HG03139 (cell line): ENCODE results near the gene PTPRT.

ENCODE experiments used
- ATAC-seq: cut with Tn5 transposase; IDR thresholded peaks from one replicate; pipeline ENCODE4 v1.9.1; 2021; ENCODE audit not compliant: unreplicated experiment

PTPRT gene

GRCh38 chr20:42978184-42978974 lies 211.3 kb downstream of the PTPRT start:
- ATAC-seq = no peak

DNA sequence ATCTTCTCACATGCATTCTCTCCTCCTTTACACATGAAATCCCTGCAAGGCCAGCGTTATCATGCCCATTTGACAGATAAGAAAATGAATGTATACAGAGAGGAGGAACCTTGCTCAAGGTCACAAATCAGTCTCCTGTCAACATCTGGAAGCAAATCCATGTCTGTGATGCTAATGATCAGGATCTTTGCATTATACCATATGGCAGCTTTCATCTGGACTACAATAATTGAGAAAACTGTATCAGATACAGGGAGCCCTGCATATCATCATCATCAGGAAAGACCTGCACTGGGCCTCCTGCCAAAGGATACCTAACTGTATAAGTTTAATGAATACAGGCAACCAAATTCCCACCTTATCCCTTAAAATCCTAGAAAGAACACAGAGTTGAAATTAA lies 213.7 kb downstream of the PTPRT start:
- no peak for ATAC-seq

- no peak for ATAC-seq
These were observed 215.4 kb downstream of the PTPRT start for GRCh38 chr20:42974347-42974746.

- no peak for ATAC-seq
These were observed 217.1 kb downstream of the PTPRT start for GRCh38 chr20:42972591-42972990.

GRCh38 chr20:42968746-42969145 lies 221.0 kb downstream of the PTPRT start:
- ATAC-seq = no peak

DNA sequence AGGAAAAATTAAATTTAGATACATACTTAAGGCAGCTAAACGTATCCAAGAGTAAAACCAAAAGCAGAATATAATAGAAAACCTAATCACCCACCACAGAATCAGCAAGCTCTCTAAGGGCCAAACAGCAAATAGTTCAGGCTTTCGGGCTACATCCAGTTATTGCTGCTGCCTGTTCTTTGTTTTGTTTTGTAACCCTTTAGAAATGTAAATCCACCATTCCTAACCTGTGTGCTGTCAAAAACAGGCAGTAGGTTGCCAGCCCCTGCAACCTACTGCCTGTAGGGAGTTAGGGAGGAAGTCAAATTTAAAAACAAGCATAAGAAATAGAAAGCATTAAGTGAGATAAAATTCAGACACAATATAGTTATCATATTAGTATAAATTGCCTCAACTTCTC lies 225.9 kb downstream of the PTPRT start:
- ATAC-seq = no peak

DNA sequence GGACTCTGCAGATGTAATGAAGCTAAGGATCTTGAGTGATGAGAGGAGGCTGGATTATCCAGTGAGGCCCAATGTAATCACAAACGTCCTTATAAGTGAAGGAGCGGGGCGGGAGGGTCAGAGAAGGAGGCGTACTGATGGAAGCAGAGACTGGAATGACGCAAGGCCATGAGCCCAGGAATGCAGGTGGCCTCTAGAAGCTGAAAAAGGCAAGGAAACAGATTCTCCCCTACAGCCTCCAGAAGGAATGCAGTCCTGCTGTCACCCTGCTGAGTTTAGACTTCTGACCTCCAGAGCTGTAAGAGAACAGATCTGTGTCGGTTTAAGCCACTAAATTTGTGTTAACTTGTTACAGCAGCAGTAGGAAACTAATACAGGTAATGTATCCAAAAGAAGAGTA lies 227.9 kb downstream of the PTPRT start:
- no peak for ATAC-seq

DNA sequence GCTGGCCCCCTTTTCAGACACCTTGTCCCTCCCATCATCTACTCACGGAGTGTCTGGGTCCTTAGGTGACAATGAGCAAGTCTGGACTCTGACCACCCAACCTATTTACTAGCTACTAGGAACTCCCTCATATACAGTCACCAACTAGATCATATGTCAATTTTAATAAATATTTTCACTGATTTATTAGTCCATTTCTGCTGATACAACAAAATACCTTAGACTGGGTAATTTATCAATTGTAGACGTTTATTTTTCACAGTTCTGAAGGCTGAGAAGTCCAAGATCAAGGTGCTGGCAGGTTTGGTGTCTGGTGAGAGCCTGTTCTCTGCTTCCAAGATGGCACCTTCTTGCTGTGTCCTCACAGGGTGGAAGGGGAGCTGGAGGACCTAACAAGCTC lies 229.7 kb downstream of the PTPRT start:
- no peak for ATAC-seq

GRCh38 chr20:42958367-42959069 lies 231.2 kb downstream of the PTPRT start:
- ATAC-seq = no peak

DNA sequence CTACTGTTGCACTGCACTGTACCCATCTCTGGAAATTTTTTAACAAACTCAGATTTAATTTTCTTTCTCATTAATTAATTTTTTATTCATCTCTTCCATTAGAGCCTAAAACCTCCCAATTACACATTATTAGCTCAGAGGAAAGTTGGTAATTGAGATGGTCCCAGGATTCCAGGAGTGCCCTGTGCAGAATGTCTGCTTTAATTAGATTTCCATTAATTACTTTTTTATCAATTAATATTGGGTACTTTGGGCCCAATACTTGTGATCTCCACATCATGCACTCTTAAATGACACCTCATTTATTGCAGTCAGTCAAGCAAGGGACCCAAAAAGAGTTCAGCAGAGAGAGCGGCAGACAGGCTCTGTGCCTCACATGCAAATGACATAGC lies 232.0 kb downstream of the PTPRT start:
- no peak for ATAC-seq

GRCh38 chr20:42957018-42957703 lies 232.5 kb downstream of the PTPRT start:
- ATAC-seq = no peak

GRCh38 chr20:42955713-42956112 lies 234.0 kb downstream of the PTPRT start:
- no peak for ATAC-seq

DNA sequence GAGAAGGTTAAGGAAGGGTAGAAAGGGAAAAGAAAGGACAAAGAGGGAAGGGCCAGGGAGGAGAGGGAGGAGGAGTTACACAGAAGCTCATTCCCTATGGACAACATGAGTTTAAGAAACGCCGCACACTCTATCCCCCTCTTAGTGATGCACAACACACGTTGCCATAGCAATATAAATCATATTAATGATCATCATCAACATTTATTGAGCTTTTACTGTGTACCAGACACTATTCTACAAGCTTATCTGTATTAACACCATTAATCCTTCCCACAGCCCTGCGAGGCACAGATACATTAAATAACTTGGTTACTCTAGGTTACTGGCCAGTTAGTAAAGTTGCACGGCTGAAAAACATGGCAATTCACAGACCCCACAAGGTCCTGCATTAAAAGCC lies 234.8 kb downstream of the PTPRT start:
- ATAC-seq = no peak

DNA sequence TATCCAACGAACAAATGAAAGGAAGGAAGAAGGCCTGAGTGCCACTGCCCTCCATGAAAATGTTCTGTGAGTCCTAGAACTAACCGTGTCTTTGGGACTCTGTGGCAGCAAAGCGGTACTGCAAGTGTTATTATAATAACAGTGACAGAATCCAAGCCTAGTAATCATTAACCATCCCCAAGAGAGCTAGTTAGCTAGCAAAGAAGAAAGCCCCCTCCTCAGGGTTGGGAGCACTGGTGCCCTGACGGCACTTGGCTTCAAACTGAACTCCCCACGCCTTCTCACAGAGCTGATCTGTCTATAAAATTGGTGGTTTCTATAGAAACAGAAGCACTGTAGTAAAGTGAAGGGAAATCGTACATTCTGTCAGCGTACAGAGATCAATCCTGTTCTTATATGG lies 239.8 kb downstream of the PTPRT start:
- ATAC-seq = no peak

- no peak for ATAC-seq
These were observed 244.3 kb downstream of the PTPRT start for GRCh38 chr20:42945234-42945994.

DNA sequence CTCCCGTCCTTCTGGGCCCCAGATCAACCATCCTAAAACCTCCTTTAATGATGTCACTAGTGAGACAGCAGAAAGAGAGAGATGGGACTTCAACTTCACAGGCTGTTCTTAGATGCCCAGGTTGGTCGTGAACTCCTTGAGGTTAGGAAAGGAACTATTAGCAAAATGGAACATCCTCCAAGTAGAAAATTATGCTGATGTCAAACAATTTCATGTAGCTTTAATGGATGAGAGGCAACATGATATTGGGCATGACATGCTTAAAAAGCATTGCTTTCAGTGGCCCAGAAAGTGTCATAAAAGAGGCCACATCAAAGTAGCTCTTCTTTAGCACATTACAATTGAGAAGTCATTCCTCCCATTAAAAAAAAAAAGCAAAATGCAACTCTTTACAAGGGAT lies 248.1 kb downstream of the PTPRT start:
- ATAC-seq = no peak

- ATAC-seq = no peak
These were observed 251.1 kb downstream of the PTPRT start for GRCh38 chr20:42938441-42939205.

DNA sequence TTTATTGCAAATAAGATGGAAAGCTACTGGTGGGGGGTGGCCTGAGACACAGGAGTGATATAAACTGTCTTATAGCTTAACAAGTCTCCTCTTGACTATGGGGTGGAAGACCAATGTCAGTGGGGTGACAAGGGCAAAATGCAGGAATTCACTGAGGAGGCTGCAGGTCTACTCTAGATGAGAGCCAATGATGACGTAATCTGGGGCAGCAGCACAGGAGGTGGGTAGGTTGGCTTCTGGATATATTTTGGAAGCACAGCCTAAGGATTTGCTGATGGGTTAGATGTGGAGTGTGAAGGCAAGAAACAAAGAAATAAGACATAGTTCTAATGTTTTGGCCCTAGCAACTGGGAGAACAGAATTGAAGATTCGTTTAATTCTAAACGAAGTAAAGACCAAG lies 253.2 kb downstream of the PTPRT start:
- no peak for ATAC-seq

DNA sequence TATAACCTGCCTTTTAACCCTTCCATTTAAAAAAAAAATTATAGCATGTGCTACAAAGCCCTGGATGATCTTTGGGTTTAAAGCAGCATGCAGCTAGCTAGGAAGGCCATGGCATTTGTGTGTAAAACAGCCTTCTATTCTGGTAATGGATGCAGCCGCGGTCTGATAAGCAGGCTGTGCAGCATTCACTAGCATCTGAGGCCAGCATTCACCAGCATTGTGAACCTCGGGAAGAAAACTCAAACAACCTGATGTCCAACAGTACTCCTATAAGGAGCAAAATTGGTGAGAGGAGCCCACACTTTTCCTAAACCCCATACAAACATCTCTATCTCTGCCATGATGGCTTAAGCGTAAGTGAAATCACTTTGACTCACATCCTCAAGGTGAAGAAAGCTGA lies 265.5 kb downstream of the PTPRT start:
- ATAC-seq = no peak

- no peak for ATAC-seq
These were observed 266.3 kb downstream of the PTPRT start for GRCh38 chr20:42923348-42923918.
